ENCODE measurements around the gene SEMA5B. TPM values are rescaled to one million over a fixed set of nuclear protein-coding genes. Genes with fewer than 3 reads are reported as not detected.

Gene SEMA5B
- total and polyA plus RNA-seq, 4 donors, result 0.20 to 1.1 (median 0.23) TPM

- WGBS, result 85% methylated on average over 10 of the region's 10 CpGs
- no peaks in the 10 kb centered on the region for H3K36me3 ChIP-seq (ENCODE audit: control insufficient read depth in 4 of 4, insufficient read depth in 3 of 4, low read depth in 1 of 4, low read length in 3 of 4)
- TF ChIP-seq FOXA2 (IDR thresholded peaks at IDR 0.05), result no peak
- no peak for TF ChIP-seq REST (IDR thresholded peaks at IDR 0.05)
- TF ChIP-seq HNF4A (conservative IDR thresholded peaks at IDR 0.05), result no peak
- no peak for TF ChIP-seq GABPA (IDR thresholded peaks at IDR 0.05 in 1 of 2, conservative IDR thresholded peaks at IDR 0.05 in 1 of 2)
- TF ChIP-seq MAX (IDR thresholded peaks at IDR 0.05), result no peak
- no peak for TF ChIP-seq RAD21 (IDR thresholded peaks at IDR 0.05)
- no peak for TF ChIP-seq JUND (IDR thresholded peaks at IDR 0.05)
- no peak for TF ChIP-seq FOXA1 (IDR thresholded peaks at IDR 0.05)
- no peak for TF ChIP-seq CTCF (IDR thresholded peaks at IDR 0.05; ENCODE audit: low read depth, low read length, missing input control)
- TF ChIP-seq RXRA (IDR thresholded peaks at IDR 0.05), result no peak
- TF ChIP-seq ZBTB33 (IDR thresholded peaks at IDR 0.05), result no peak
- no peak for TF ChIP-seq SP1 (IDR thresholded peaks at IDR 0.05)
- no peak for TF ChIP-seq YY1 (IDR thresholded peaks at IDR 0.05)
- TF ChIP-seq ATF3 (IDR thresholded peaks at IDR 0.05), result no peak
- TF ChIP-seq HNF4G (IDR thresholded peaks at IDR 0.05), result no peak
- TF ChIP-seq EGR1 (IDR thresholded peaks at IDR 0.05; ENCODE audit: low read depth in 2 of 2), result no peak
- H3K4me1 ChIP-seq (ENCODE audit: control insufficient read depth in 4 of 4, insufficient read depth in 4 of 4, low read length in 3 of 4), result peaks cover 7 to 18% (median 15%) of the 10 kb centered on the region in 4 donors
- H3K9me3 ChIP-seq (ENCODE audit: control insufficient read depth in 4 of 4, low read length in 3 of 4), result no peaks in the 10 kb centered on the region
- peak overlapping the region in 1 of 2 donors; percentile 54 for H3K27ac ChIP-seq (ENCODE audit: low read depth in 1 of 2, low read length in 2 of 2)
- no peak overlapping the region for H3K4me3 ChIP-seq (ENCODE audit: low read depth in 1 of 3, low read length in 3 of 3)
- no peaks in the 10 kb centered on the region for H3K27me3 ChIP-seq (ENCODE audit: control insufficient read depth in 4 of 4, insufficient read depth in 4 of 4, low read length in 3 of 4)
- DNase-seq (ENCODE audit: low spot score), result no peak
- H3K9ac ChIP-seq (ENCODE audit: low read depth in 1 of 2, low read length in 2 of 2), result no peak overlapping the region
Observed at GRCh38 chr3:123046262-123047061, 18.9 kb upstream of the SEMA5B start.

Data from liver (tissue), 9 donors.